H1 (cell line): Measurements from ENCODE around the gene SANBR. TPM values are rescaled to one million over a fixed set of nuclear protein-coding genes. Genes with fewer than 3 reads are reported as not detected.

Experiments
- CTCF ChIA-PET: fragments of 300-600 bp; sonication (Branson Sonifier 250); formaldehyde crosslinking; loops from one replicate; lab custom pipeline; 2021; ENCODE audit not compliant: partially characterized antibody; lab: Charles Lee
- POLR2A ChIA-PET: fragments of 300-600 bp; sonication (Branson Sonifier 250); formaldehyde crosslinking; loops from one replicate; lab custom pipeline; 2021; ENCODE audit warnings: inconsistent platforms; ENCODE audit not compliant: partially characterized antibody; lab: Charles Lee
- DNase-seq, 2 experiments: peaks; one replicate each; pipeline versions ENCODE4 v3.0.0 to v3.0.0-alpha.2; 2010 to 2022; ENCODE audit warnings: low spot score in 2 of 2, low read depth in 1 of 2, mixed read lengths in 1 of 2
- FAIRE-seq: peaks from 2 replicates; lab custom pipeline; 2011; peaks lifted over from hg19 to GRCh38; lab: Jason Lieb, UNC
- H2AFZ ChIP-seq: 2 replicates; pipeline ENCODE4 v1.8.1; 2012; ENCODE audit warnings: low read length, inconsistent platforms
- H2AK5ac ChIP-seq: 2 replicates; pipeline ENCODE4 v1.6.1; 2013; ENCODE audit warnings: low read depth, low read length
- H2BK120ac ChIP-seq: replicated peaks from 2 replicates; pipeline ENCODE3; 2013; ENCODE audit warnings: low read depth, low read length, inconsistent platforms
- H2BK12ac ChIP-seq: 2 replicates; pipeline ENCODE4 v1.6.1; 2013; ENCODE audit warnings: low read depth, low read length
- H2BK15ac ChIP-seq: 2 replicates; pipeline ENCODE4 v1.6.1; 2013; ENCODE audit warnings: low read length
- H2BK20ac ChIP-seq: 2 replicates; pipeline ENCODE4 v1.6.1; 2013; ENCODE audit warnings: low read length
- H2BK5ac ChIP-seq: 2 replicates; pipeline ENCODE4 v1.6.1; 2013; ENCODE audit warnings: low read depth, low read length
- H3K14ac ChIP-seq: 2 replicates; pipeline ENCODE4 v1.6.1; 2013; ENCODE audit warnings: inconsistent platforms; ENCODE audit not compliant: insufficient read length
- H3K18ac ChIP-seq: 2 replicates; pipeline ENCODE4 v1.6.1; 2013; ENCODE audit warnings: low read length; ENCODE audit errors: extremely low read depth
- H3K23ac ChIP-seq: 2 replicates; pipeline ENCODE4 v1.6.1; 2013; ENCODE audit warnings: inconsistent platforms; ENCODE audit not compliant: insufficient read length
- H3K23me2 ChIP-seq: 2 replicates; pipeline ENCODE4 v1.6.1; 2013; ENCODE audit warnings: low read depth, low read length
- H3K27ac ChIP-seq: 2 replicates; pipeline ENCODE4 v1.6.1; 2011; ENCODE audit warnings: low read depth, low read length, inconsistent platforms
- H3K27me3 ChIP-seq, 4 experiments: replicated peaks in 1 of 4; 1 replicate in 1 of 4; 2 replicates in 3 of 4; pipeline versions ENCODE4 v1.6.1 to v1.8.1; 2011 to 2013; ENCODE audit warnings: low read length in 3 of 4, mild to moderate bottlenecking in 3 of 4, inconsistent platforms in 2 of 4, mixed read lengths in 2 of 4, moderate library complexity in 1 of 4; ENCODE audit not compliant: control insufficient read depth in 3 of 4, insufficient read depth in 3 of 4; ENCODE audit errors: extremely low read depth in 1 of 4
- H3K36me3 ChIP-seq, 4 experiments: 2 replicates each; pipeline versions ENCODE4 v1.6.1 to v1.8.1; 2011 to 2013; ENCODE audit warnings: mild to moderate bottlenecking in 4 of 4, low read length in 3 of 4, moderate library complexity in 2 of 4, control low read depth in 1 of 4, inconsistent platforms in 1 of 4; ENCODE audit not compliant: insufficient read depth in 4 of 4, control insufficient read depth in 2 of 4
- H3K4ac ChIP-seq: replicated peaks from 2 replicates; pipeline ENCODE3; 2013; ENCODE audit warnings: low read length, low read depth, mixed read lengths, inconsistent platforms; ENCODE audit not compliant: insufficient read length
- H3K4me1 ChIP-seq, 4 experiments: replicated peaks in 1 of 4; 1 replicate in 1 of 4; 2 replicates in 3 of 4; pipeline versions ENCODE4 v1.6.1 to v1.8.1; 2011 to 2013; ENCODE audit warnings: low read length in 3 of 4, inconsistent platforms in 2 of 4, mixed read lengths in 1 of 4; ENCODE audit not compliant: insufficient read depth in 4 of 4, control insufficient read depth in 3 of 4
- H3K4me2 ChIP-seq, 2 experiments: 2 replicates each; pipeline versions ENCODE4 v1.6.1 to v1.8.1; 2011 to 2013; ENCODE audit warnings: low read depth in 2 of 2, low read length in 2 of 2, control low read depth in 1 of 2, inconsistent platforms in 1 of 2, mild to moderate bottlenecking in 1 of 2; ENCODE audit not compliant: insufficient read depth in 1 of 2
- H3K4me3 ChIP-seq, 4 experiments: fragments of 200-600, 300-600 bp in 1 of 4; sonication (generic), shearing (Covaris generic), sonication (Bioruptor Twin) in 1 of 4; 2 replicates each; pipeline versions ENCODE4 v1.5.1 to v1.8.1; 2011 to 2016; ENCODE audit warnings: low read length in 4 of 4, low read depth in 3 of 4, control low read depth in 2 of 4, inconsistent platforms in 2 of 4, mild to moderate bottlenecking in 2 of 4, mixed read lengths in 1 of 4, moderate library complexity in 1 of 4; ENCODE audit not compliant: insufficient read depth in 2 of 4; ENCODE audit errors: extremely low read depth in 1 of 4
- H3K56ac ChIP-seq: replicated peaks from 2 replicates; pipeline ENCODE3; 2013; ENCODE audit warnings: low read depth, mild to moderate bottlenecking, mixed read lengths, low read length, inconsistent platforms; ENCODE audit not compliant: insufficient read length
- H3K79me1 ChIP-seq: 2 replicates; pipeline ENCODE4 v1.6.1; 2013; ENCODE audit warnings: low read depth, low read length, control low read depth
- H3K79me2 ChIP-seq, 2 experiments: 2 replicates each; pipeline versions ENCODE4 v1.6.1 to v1.8.1; 2012 to 2013; ENCODE audit warnings: low read length in 2 of 2, mild to moderate bottlenecking in 2 of 2, inconsistent platforms in 1 of 2; ENCODE audit not compliant: insufficient read depth in 2 of 2, control insufficient read depth in 1 of 2
- H3K9ac ChIP-seq, 4 experiments: replicated peaks in 1 of 4; 1 replicate in 1 of 4; 2 replicates in 3 of 4; pipeline versions ENCODE4 v1.6.1 to v1.8.1; 2011 to 2013; ENCODE audit warnings: low read depth in 3 of 4, low read length in 3 of 4, control low read depth in 2 of 4, mild to moderate bottlenecking in 2 of 4, moderate library complexity in 2 of 4, inconsistent platforms in 1 of 4; ENCODE audit errors: extremely low read depth in 1 of 4
- H3K9me3 ChIP-seq, 2 experiments: 2 replicates each; pipeline versions ENCODE4 v1.6.1 to v1.8.1; 2012 to 2013; ENCODE audit warnings: mild to moderate bottlenecking in 2 of 2, moderate library complexity in 2 of 2, control low read depth in 1 of 2, inconsistent platforms in 1 of 2, low read depth in 1 of 2, low read length in 1 of 2, mixed read lengths in 1 of 2; ENCODE audit not compliant: insufficient read depth in 2 of 2
- H4K20me1 ChIP-seq, 2 experiments: replicated peaks in 1 of 2; 2 replicates each; pipeline versions ENCODE3 to v1.8.1; 2011 to 2013; ENCODE audit warnings: inconsistent platforms in 2 of 2, low read length in 2 of 2, mild to moderate bottlenecking in 1 of 2; ENCODE audit not compliant: insufficient read depth in 2 of 2, control insufficient read depth in 1 of 2
- H4K5ac ChIP-seq: 2 replicates; pipeline ENCODE4 v1.6.1; 2013; ENCODE audit warnings: low read length, low read depth, mixed read lengths, inconsistent platforms; ENCODE audit not compliant: insufficient read length
- H4K8ac ChIP-seq: 2 replicates; pipeline ENCODE4 v1.8.0; 2013; ENCODE audit warnings: mild to moderate bottlenecking, moderate library complexity, low read length, inconsistent platforms; ENCODE audit not compliant: insufficient read depth; ENCODE audit errors: extremely low read depth
- H4K91ac ChIP-seq: replicated peaks from 2 replicates; pipeline ENCODE3; 2013; ENCODE audit warnings: low read length, mixed read lengths, inconsistent platforms; ENCODE audit not compliant: insufficient read length
- EGR1 ChIP-seq: IDR thresholded peaks from 2 replicates; pipeline ENCODE4 v1.6.1; 2011; ENCODE audit warnings: low read depth, low read length, borderline replicate concordance
- EP300 ChIP-seq, 2 experiments: IDR thresholded peaks; 1 replicate in 1 of 2; 2 replicates in 1 of 2; pipeline ENCODE4 v1.6.1; 2011 to 2012; ENCODE audit warnings: low read depth in 2 of 2, low read length in 2 of 2, mild to moderate bottlenecking in 2 of 2, borderline replicate concordance in 1 of 2, inconsistent platforms in 1 of 2, moderate library complexity in 1 of 2
- KDM1A ChIP-seq: fragments of 200-600, 300-600 bp; sonication (generic); IDR thresholded peaks from 2 replicates; pipeline ENCODE4 v1.7.1; 2016; ENCODE audit warnings: mild to moderate bottlenecking, low read length, borderline replicate concordance
- RFX5 ChIP-seq: IDR thresholded peaks from 2 replicates; pipeline ENCODE4 v1.6.1; 2011; ENCODE audit warnings: low read depth, low read length, improper control_type of control experiment, borderline replicate concordance
- SAP30 ChIP-seq: fragments of 300-600 bp; sonication (generic); IDR thresholded peaks from 2 replicates; pipeline ENCODE4 v1.7.1; 2012; ENCODE audit warnings: low read length, moderate library complexity, mild to moderate bottlenecking, inconsistent platforms; ENCODE audit not compliant: insufficient read depth, insufficient replicate concordance
- SIN3A ChIP-seq, 2 experiments: IDR thresholded peaks in 1 of 2; conservative IDR thresholded peaks in 1 of 2; 2 replicates each; pipeline ENCODE4 v1.6.1; 2011 to 2012; ENCODE audit warnings: low read length in 2 of 2, improper control_type of control experiment in 1 of 2, low read depth in 1 of 2, mild to moderate bottlenecking in 1 of 2
- SP1 ChIP-seq: IDR thresholded peaks from 2 replicates; pipeline ENCODE4 v1.6.1; 2011; ENCODE audit warnings: low read depth, low read length
- SP2 ChIP-seq: IDR thresholded peaks from 2 replicates; pipeline ENCODE4 v1.6.1; 2012; ENCODE audit warnings: mild to moderate bottlenecking, low read length, inconsistent platforms
- TAF1 ChIP-seq: IDR thresholded peaks from 2 replicates; pipeline ENCODE4 v1.6.1; 2011; ENCODE audit warnings: mild to moderate bottlenecking, low read depth, low read length
- TBP ChIP-seq: IDR thresholded peaks from 2 replicates; pipeline ENCODE4 v1.6.1; 2011; ENCODE audit warnings: low read depth, low read length, improper control_type of control experiment
- ZNF274 ChIP-seq: IDR thresholded peaks from 2 replicates; pipeline ENCODE4 v1.7.0; 2012; ENCODE audit warnings: low read length, borderline replicate concordance; ENCODE audit errors: extremely low read depth
- WGBS, 2 experiments: shearing (Covaris generic) in 1 of 2; methylation state at CpG; one replicate each; pipeline versions ENCODE4 v1.1.6 to v1.1.7; 2013 to 2015; ENCODE audit warnings: low lambda C conversion rate in 2 of 2, mixed read lengths in 2 of 2, inconsistent platforms in 1 of 2, low coverage in 1 of 2, missing lambda C conversion rate in 1 of 2; ENCODE audit not compliant: insufficient replicate concordance in 2 of 2, insufficient coverage in 1 of 2, insufficient read length in 1 of 2; ENCODE audit errors: extremely low coverage in 1 of 2, missing lambda C conversion rate in 1 of 2; 5-methylcytosine and 5-hydroxymethylcytosine counted together
- polyA plus RNA-seq, 7 experiments: library from polyadenylated mRNA; depleted of rRNA in 3 of 7; stranded (reverse) in 5 of 7; unstranded in 2 of 7; fragments of >200 nt in 5 of 7; fragments of 200-250 nt in 2 of 7; gene quantifications; 1 replicate in 5 of 7; 2 replicates in 1 of 7; 4 replicates in 1 of 7; pipeline versions ENCODE4 v1.2.1 to v1.2.3, GENCODE V29; 2011 to 2013; ENCODE audit warnings: missing spikeins in 2 of 7, mixed read lengths in 2 of 7
- total RNA-seq: library from RNA; stranded (reverse); fragmentation: NEBNext Ultra II Directional; extraction: Animal tissue kit (Norgen Biotek cat#: 25700); gene quantifications from 2 replicates; pipeline ENCODE4 v1.2.1, GENCODE V29; 2021

Gene SANBR
- total and polyA plus RNA-seq, 2 of the 8 experiments (the other 6 are each of a cell fraction or from before 2014, with no cell fraction given): 3.4 to 12.1 TPM

- CTCF ChIA-PET: no interaction called here
- no peak overlapping the region for H3K23ac ChIP-seq
- 0 out of 8 replicates have a peak, but pooled peaks cover 0 to 4% (median 0%) of the 10 kb centered on the region in 4 experiments for H3K36me3 ChIP-seq
- H2BK20ac ChIP-seq: 0 out of 2 replicates have a peak overlapping the region, but pooled peaks have one; percentile 9
- no peaks in the 10 kb centered on the region for H4K20me1 ChIP-seq
- peak overlapping the region; percentile 97; the same call in 1 of the 2 replicates for H2BK12ac ChIP-seq
- H3K27ac ChIP-seq: peak overlapping the region; percentile 91
- WGBS, 2 experiments: 0% methylated on average over 26 of the region's 27 CpGs; no CpG with 5 or more reads in 1 of the 2 experiments
- peak overlapping the region; percentile 95 for H3K18ac ChIP-seq
- peaks cover 0 to 36% of the 10 kb centered on the region in 2 experiments; a peak in 2 of 4 replicates for H3K79me2 ChIP-seq
- peaks cover 0 to 3% (median 0%) of the 10 kb centered on the region in 4 experiments; a peak in 1 of 7 replicates for H3K4me1 ChIP-seq
- peak overlapping the region; percentile 100 for H2AFZ ChIP-seq
- H2AK5ac ChIP-seq: no peak overlapping the region
- peak; percentile 43 to 88 for DNase-seq
- H2BK5ac ChIP-seq: peak overlapping the region; percentile 99
- H4K5ac ChIP-seq: peak overlapping the region; percentile 97
- 0 out of 2 replicates have a peak overlapping the region, but pooled peaks have one; percentile 81 for H2BK15ac ChIP-seq
- peak overlapping the region; percentile 76 to 100 (median 90) for H3K4me3 ChIP-seq
- peaks cover 3% of the 10 kb centered on the region; the same call in 1 of the 2 replicates for H3K23me2 ChIP-seq
- peak overlapping the region; percentile 88 for H2BK120ac ChIP-seq
- peak overlapping the region; percentile 94; the same call in 1 of the 2 replicates for H4K8ac ChIP-seq
- H3K27me3 ChIP-seq: no peaks in the 10 kb centered on the region
- FAIRE-seq: peak; percentile 79
- peak overlapping the region; percentile 70 for H4K91ac ChIP-seq
- POLR2A ChIA-PET: interaction anchor here (1.0 to 1.5 kb wide), 8 partner anchors 9 to 261 kb away, joined by 3 to 8 read pairs (median 3); partner anchors contain the start of gene PAPOLG
- H3K9ac ChIP-seq: peak overlapping the region; percentile 83 to 92 (median 90)
- H3K4ac ChIP-seq: peak overlapping the region; percentile 58
- H3K56ac ChIP-seq: peak overlapping the region; percentile 88
- H3K79me1 ChIP-seq: peaks cover 4% of the 10 kb centered on the region
- H3K14ac ChIP-seq: no peak overlapping the region
- no peaks in the 10 kb centered on the region for H3K9me3 ChIP-seq
- H3K4me2 ChIP-seq: peak overlapping the region; percentile 65 to 74
- TF ChIP-seq EGR1 (0 out of 2 replicates have a peak, but pooled peaks have one; percentile 36), SP2 (no peak), SP1 (peak; percentile 68; the same call in 1 of the 2 replicates), KDM1A (peak; percentile 10; the same call in 1 of the 2 replicates), EP300 (IDR thresholded peaks at IDR 0.05; ENCODE audit: borderline replicate concordance in 1 of 2, low read depth in 2 of 2, low read length in 2 of 2) (peak in 1 of 2 experiments; percentile 70; a peak in 1 of 3 replicates), SAP30 (peak; percentile 14), SIN3A (conservative IDR thresholded peaks at IDR 0.05 in 1 of 2, IDR thresholded peaks at IDR 0.05 in 1 of 2; ENCODE audit: low read depth in 1 of 2, low read length in 2 of 2) (peak; percentile 60 to 73; a peak in 3 of 4 replicates), RFX5 (no peak), TBP (peak; percentile 74), TAF1 (peak; percentile 59), ZNF274 (no peak)
These were observed 48.6 kb upstream of the SANBR start for GRCh38 chr2:61017003-61017555.
